Ectodermal cell (in vitro differentiated cells): ENCODE data around the gene ADAM22.

Experiments
- H3K27ac ChIP-seq: 2 replicates; pipeline ENCODE4 v1.7.0; 2013; ENCODE audit warnings: mild to moderate bottlenecking, low read depth, low read length; ENCODE audit not compliant: insufficient read depth, poor library complexity, severe bottlenecking
- H3K27me3 ChIP-seq: 2 replicates; pipeline ENCODE4 v1.7.0; 2013; ENCODE audit warnings: mild to moderate bottlenecking, low read length; ENCODE audit not compliant: insufficient read depth, control insufficient read depth, poor library complexity, severe bottlenecking
- H3K36me3 ChIP-seq: one replicate; pipeline ENCODE4 v1.7.0; 2013; ENCODE audit warnings: low read length; ENCODE audit not compliant: control insufficient read depth, insufficient read depth
- H3K4me1 ChIP-seq: one replicate; pipeline ENCODE4 v1.7.0; 2013; ENCODE audit warnings: low read length; ENCODE audit not compliant: control insufficient read depth, insufficient read depth
- H3K4me3 ChIP-seq: 2 replicates; pipeline ENCODE4 v1.7.0; 2013; ENCODE audit warnings: low read depth, low read length, control low read depth; ENCODE audit not compliant: insufficient read depth
- H3K9me3 ChIP-seq: 2 replicates; pipeline ENCODE4 v1.7.0; 2013; ENCODE audit warnings: mild to moderate bottlenecking, low read length, moderate library complexity; ENCODE audit not compliant: control insufficient read depth
- WGBS, 2 experiments: methylation state at CpG; one replicate each; pipeline ENCODE4 v1.1.7; 2013; ENCODE audit warnings: missing lambda C conversion rate in 2 of 2; 5-methylcytosine and 5-hydroxymethylcytosine counted together

The ADAM22 gene

DNA sequence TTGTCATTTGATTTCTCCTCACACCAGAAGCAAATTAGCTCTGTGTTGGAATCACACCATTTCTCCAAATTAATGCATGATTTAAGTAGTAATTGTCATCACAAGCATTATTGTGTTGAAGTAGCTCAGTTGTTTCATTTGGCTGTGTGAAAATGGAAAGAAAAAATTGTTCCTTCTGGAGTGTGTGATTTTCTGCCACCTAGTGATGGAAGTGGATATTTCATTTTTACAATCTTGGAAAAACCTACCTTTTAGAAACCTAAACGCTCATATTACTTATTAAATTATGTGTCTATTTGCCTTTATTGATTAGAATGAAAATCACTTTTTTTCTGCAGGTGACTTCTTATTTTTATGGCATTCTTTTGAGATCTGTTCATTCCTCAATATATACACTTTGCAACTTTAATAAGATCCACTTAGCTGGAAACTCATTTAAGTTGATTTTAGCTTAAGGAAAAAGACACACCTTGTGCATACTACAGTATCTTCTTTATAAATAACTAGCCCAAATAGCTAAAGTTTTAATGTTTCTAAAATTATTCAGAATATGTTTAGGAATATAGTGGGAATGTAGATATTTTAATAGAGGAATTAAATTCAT is 235.8 kb downstream of the ADAM22 start:
- WGBS, 2 experiments = no CpG with 5 or more reads among the region's 1 CpG
- Histone ChIP-seq H3K27ac (no peak overlapping the region), H3K36me3 (no peaks in the 10 kb centered on the region), H3K4me1 (peaks cover 4% of the 10 kb centered on the region), H3K4me3 (no peak overlapping the region), H3K27me3 (no peaks in the 10 kb centered on the region), H3K9me3 (no peaks in the 10 kb centered on the region)

DNA sequence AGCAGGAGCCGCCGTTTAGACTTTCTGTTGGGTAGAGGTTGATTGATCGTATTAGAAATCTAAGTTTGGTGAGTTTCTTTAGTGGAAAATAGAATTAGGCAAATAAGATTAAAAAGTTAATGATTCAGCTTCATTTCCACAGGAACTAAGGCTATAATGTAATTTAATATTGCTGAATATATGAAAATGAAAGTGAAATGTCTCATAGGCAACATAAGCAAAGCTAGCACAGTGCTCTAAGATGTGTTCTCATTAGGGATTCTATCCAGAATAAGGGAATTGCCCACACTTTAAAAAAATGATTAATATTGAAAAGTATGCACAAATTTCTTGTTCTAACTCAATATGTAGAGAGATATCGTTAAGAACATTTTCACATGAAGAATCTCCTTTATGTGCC is 238.8 kb downstream of the ADAM22 start:
- H3K4me3 ChIP-seq = no peak overlapping the region
- no peak overlapping the region for H3K27ac ChIP-seq
- no peaks in the 10 kb centered on the region for H3K36me3 ChIP-seq
- H3K9me3 ChIP-seq = no peaks in the 10 kb centered on the region
- no peaks in the 10 kb centered on the region for H3K27me3 ChIP-seq
- no peaks in the 10 kb centered on the region for H3K4me1 ChIP-seq
- WGBS, 2 experiments = 93 to 97% methylated on average over 4 of the region's 4 CpGs

DNA sequence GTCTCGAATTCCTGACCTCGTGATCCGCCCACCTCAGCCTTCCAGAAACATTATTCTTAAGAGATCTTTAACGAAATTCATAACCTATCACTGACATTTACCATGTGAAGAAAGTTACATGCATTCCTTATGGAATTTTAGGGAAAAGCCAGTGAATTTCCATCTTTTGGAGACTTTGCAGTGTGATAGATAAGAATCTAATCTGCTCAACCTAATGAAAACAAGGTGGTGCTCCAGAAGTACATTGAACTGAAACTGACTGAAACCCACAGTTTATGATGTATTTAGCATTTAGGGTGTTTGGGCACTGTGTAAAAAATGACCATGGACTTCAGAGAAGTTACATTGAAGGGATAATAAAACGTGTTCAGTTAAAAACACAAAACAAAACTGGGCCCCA is 242.1 kb downstream of the ADAM22 start:
- no peaks in the 10 kb centered on the region for H3K9me3 ChIP-seq
- H3K4me3 ChIP-seq = no peak overlapping the region
- WGBS, 2 experiments = 92 to 96% methylated on average over 4 to 5 of the region's 5 CpGs
- no peaks in the 10 kb centered on the region for H3K27me3 ChIP-seq
- no peak overlapping the region for H3K27ac ChIP-seq
- no peaks in the 10 kb centered on the region for H3K36me3 ChIP-seq
- H3K4me1 ChIP-seq = no peaks in the 10 kb centered on the region

DNA sequence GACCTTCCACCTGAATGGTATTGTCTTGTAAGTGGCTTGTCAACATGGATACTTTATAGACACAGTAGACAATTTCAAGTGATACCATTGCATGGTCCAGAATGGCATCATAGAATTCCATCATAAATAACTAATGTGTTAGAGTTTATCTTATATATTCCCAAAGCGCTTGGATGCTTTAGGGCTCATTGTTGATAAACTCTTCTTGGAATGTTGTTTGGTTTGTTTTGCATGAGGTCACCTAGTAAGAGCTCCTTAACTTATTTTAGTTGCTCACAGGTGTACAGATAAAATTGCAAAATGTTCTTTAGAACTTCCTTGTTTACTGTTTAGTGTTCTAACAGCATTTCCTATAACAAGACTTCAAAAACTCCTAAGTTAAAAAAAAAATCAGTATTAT is 249.0 kb downstream of the ADAM22 start:
- Histone ChIP-seq H3K36me3 (no peaks in the 10 kb centered on the region), H3K4me3 (no peak overlapping the region), H3K27me3 (no peaks in the 10 kb centered on the region), H3K27ac (no peak overlapping the region), H3K4me1 (no peaks in the 10 kb centered on the region), H3K9me3 (no peaks in the 10 kb centered on the region)
- WGBS, 2 experiments = 89 to 100% methylated on average over 1 of the region's 1 CpG

DNA sequence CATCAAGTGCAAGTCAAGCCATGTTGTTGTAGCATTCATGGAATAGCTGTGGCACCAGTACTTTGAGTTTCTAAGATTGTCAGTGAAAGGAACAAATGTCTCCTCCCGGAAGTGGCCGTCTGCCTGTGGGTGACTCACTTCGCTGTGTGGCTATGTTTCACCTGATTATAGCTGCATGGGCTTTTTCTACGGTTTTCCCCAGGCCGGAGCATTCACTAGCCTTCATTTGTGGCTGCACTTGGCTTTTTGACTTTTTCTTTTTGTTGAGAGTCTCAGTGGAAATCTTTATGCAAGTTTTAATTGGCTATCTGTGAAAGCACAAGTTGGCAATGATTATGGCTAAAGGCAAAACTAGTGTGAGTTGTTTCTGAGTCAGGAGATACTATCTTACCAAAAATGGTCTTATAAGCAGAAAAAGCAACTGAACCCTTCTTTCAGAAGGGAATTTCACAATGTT is 250.8 kb downstream of the ADAM22 start:
- H3K9me3 ChIP-seq = no peaks in the 10 kb centered on the region
- H3K27me3 ChIP-seq = no peaks in the 10 kb centered on the region
- no peaks in the 10 kb centered on the region for H3K4me1 ChIP-seq
- 88 to 89% methylated on average over 5 of the region's 5 CpGs for WGBS, 2 experiments
- H3K36me3 ChIP-seq = no peaks in the 10 kb centered on the region
- H3K27ac ChIP-seq = no peak overlapping the region
- H3K4me3 ChIP-seq = no peak overlapping the region

DNA sequence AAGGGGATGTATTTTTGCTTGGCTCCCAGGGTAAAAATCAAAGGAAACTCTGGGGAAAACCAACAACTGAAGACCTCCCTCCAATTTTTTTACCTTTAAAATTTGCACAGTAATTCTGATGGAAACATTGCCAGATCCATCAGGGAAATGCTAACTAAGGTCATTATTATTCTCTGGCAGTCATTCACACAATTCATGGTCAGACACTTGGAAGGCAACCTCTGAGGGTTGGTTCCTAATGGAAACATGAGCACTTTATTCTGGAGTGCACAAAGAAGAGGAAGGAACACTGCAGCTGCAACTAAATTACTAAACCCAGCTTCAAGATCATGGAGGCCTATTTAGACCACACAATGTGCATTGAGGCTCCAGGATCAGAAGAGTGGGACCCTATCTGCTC is 251.6 kb downstream of the ADAM22 start:
- Histone ChIP-seq H3K27me3 (no peaks in the 10 kb centered on the region), H3K9me3 (no peaks in the 10 kb centered on the region), H3K4me3 (no peak overlapping the region), H3K36me3 (no peaks in the 10 kb centered on the region), H3K27ac (no peak overlapping the region), H3K4me1 (no peaks in the 10 kb centered on the region)

DNA sequence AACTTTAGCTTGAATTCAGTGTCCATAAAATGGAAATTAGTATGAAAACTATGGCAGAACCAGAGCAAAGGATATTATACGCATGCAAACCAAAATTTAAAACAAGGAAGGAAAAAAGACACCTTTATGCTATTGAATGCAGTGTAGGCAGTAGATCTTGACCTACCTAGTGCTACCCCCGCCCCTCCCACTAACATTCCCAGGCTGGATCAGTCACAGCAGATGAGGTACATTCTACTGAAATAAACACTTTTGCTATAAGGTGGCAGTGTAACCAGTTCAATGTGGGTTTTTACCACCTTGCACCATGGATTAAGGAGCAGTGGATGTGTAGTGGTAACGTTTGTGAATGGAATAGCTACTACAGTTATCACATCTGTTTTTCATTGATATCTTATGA is 257.9 kb downstream of the ADAM22 start:
- no peak overlapping the region for H3K4me3 ChIP-seq
- H3K27ac ChIP-seq = no peak overlapping the region
- H3K36me3 ChIP-seq = no peaks in the 10 kb centered on the region
- H3K4me1 ChIP-seq = no peaks in the 10 kb centered on the region
- no peaks in the 10 kb centered on the region for H3K9me3 ChIP-seq
- WGBS, 2 experiments = 83 to 100% methylated on average over 2 of the region's 3 CpGs
- no peaks in the 10 kb centered on the region for H3K27me3 ChIP-seq

DNA sequence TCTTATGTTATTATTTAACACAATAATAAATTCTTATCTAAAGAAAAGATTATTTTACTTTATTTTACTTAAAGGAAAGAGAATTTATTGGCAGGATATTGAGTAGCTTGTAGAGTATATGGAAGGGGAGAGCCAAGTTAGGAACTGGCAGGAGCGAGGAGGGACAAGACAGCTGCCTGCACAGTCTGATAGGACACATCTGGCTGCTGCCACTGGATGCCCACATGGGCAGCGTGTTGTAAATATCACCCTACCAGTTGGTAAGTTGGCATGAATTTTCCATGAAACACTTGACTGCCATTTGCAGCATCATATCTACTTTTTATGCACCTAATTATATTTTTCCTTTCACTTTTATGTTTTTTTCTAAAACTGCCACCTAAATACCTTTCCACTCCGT is 266.2 kb downstream of the ADAM22 start:
- Histone ChIP-seq H3K9me3 (no peaks in the 10 kb centered on the region), H3K4me3 (no peak overlapping the region), H3K27me3 (no peaks in the 10 kb centered on the region), H3K27ac (no peak overlapping the region), H3K4me1 (peaks cover 11% of the 10 kb centered on the region), H3K36me3 (no peaks in the 10 kb centered on the region)
- WGBS, 2 experiments = 90 to 95% methylated on average over 2 to 3 of the region's 3 CpGs

DNA sequence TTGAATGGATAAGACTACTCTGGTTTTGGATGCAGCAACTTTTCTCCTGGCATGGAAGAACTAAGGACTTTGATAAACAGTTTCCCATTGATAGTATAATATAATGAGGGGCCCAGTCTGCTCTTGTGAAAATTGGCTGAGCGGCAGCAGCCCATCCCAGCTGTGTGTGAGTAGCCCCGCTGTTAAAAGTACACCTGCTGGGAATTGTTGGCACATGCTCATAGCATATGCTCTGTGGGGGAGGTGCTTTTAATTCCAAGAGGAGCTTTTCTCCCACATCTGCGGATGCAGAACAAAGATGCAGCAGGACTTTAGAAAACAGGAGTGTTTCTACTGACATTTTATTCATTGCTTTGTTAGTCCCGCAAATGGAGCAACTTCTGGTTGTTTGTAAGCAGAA is 266.7 kb downstream of the ADAM22 start:
- H3K9me3 ChIP-seq = no peaks in the 10 kb centered on the region
- no peaks in the 10 kb centered on the region for H3K36me3 ChIP-seq
- H3K4me3 ChIP-seq = no peak overlapping the region
- 6 to 9% methylated on average over 4 of the region's 4 CpGs for WGBS, 2 experiments
- H3K27ac ChIP-seq = peak overlapping the region; percentile 3
- no peaks in the 10 kb centered on the region for H3K27me3 ChIP-seq
- H3K4me1 ChIP-seq = peaks cover 11% of the 10 kb centered on the region

DNA sequence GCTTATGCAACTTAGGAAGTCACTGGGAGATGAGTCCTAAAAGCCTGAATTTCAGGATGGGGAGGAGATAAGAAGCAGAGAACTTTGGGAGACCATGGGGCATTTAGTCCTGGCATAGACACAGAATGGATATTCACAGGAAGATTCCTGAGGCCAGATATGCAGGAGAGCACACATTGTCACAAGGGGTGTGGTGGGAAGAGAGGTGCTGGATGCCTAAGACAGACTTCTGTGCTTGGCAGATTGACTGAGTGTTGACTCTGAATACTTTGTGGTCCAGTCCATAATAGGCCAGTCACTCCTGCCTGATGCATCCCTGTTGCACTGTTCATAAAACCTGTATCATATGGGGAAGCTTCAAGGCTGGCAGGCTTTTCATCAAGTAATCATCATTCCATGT is 267.3 kb downstream of the ADAM22 start:
- Histone ChIP-seq H3K27me3 (no peaks in the 10 kb centered on the region), H3K27ac (peak overlapping the region; percentile 3), H3K4me3 (no peak overlapping the region), H3K4me1 (peaks cover 11% of the 10 kb centered on the region), H3K36me3 (no peaks in the 10 kb centered on the region), H3K9me3 (no peaks in the 10 kb centered on the region)

DNA sequence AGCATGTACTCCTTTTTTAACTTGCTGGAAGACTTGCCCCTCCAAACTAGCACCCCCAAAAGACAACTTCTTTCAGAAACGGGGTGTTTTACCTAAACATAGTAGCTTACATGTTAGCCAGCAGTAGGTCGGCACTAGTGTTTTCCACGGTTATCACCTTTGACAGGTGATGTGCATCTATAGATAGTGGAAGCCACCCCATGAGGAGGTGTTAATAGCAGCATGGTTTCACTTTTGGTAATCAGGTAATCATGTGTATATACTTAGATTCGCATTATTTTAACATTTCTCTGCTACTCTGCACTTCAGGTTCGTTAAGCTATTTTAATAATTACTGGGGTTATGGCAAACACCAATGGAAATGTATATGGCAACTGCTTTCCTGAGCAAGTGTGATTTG is 268.2 kb downstream of the ADAM22 start:
- Histone ChIP-seq H3K4me1 (peaks cover 11% of the 10 kb centered on the region), H3K9me3 (no peaks in the 10 kb centered on the region), H3K27me3 (no peaks in the 10 kb centered on the region), H3K27ac (no peak overlapping the region), H3K36me3 (no peaks in the 10 kb centered on the region), H3K4me3 (no peak overlapping the region)
- WGBS, 2 experiments = 95% methylated on average over 4 to 5 of the region's 5 CpGs
